Memory B cell (primary cell): ENCODE data around the gene RNPEPL1.
"Not testable (repeated sequence)": the region's sequence is repeated elsewhere in the genome, so short reads cannot be mapped to it uniquely, and the experiment has no call there.

ENCODE experiments used
- ATAC-seq: fragments of 150-1000 bp; cut with Tn5 transposase; 2 replicates; pipeline ENCODE4 v1.10.0; 2021; ENCODE audit warnings: low read depth, mild to moderate bottlenecking, moderate library complexity
- DNase-seq, 2 donors: peaks; one replicate each; pipeline ENCODE4 v3.0.0; 2022; ENCODE audit warnings: low spot score in 2 of 2
- H3K27ac Mint-ChIP-seq: one replicate; pipeline ENCODE4 v1.8.0; 2022; ENCODE audit warnings: mild to moderate bottlenecking, moderate library complexity, mixed read lengths
- H3K27me3 Mint-ChIP-seq: one replicate; pipeline ENCODE4 v1.8.0; 2022; ENCODE audit warnings: mixed read lengths
- H3K36me3 Mint-ChIP-seq: one replicate; pipeline ENCODE4 v1.8.0; 2022; ENCODE audit warnings: mild to moderate bottlenecking, mixed read lengths
- H3K4me1 Mint-ChIP-seq: one replicate; pipeline ENCODE4 v1.8.0; 2022; ENCODE audit warnings: mixed read lengths
- H3K4me3 Mint-ChIP-seq: one replicate; pipeline ENCODE4 v1.8.0; 2022; ENCODE audit warnings: mild to moderate bottlenecking, moderate library complexity, mixed read lengths
- H3K9me3 Mint-ChIP-seq: one replicate; pipeline ENCODE4 v1.8.0; 2022; ENCODE audit warnings: mixed read lengths

The RNPEPL1 gene

DNA sequence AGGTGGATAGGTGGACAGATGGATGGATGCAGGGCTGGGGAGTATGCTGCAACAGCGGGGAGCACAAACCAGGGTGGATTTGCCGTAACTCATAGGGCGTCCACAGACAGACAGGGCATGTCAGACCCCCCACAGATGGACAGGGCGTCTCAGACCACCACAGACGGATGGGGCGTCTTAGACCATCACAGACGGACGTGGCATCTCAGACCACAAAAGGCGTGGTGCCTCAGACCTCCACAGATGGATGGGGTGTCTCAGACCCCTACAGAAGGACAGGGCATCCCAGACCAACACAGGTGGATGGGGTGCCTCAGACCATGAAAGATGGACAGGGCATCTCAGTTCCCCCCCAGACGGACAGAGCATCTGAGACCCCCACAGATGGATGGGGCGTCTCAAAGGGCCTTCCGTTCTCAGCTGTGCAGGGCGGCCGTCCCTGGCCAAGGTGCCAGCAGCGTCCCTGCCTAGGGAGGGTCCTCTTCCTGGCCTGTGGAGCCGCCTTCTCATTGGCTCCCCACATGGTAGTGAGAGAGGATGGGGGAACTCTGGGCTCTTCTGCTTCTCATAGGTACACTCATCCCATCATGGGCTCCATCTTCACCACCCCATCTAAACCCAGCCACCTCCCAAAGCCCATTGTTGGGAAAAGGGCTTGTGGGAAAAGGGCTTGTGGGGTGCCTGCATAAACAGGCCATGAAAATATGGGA, 12.6 kb upstream of the RNPEPL1 start:
- Mint-ChIP-seq H3K27me3 (no peaks in the 10 kb centered on the region), H3K9me3 (no peaks in the 10 kb centered on the region), H3K4me1 (peaks cover 27% of the 10 kb centered on the region), H3K36me3 (peaks cover 12% of the 10 kb centered on the region), H3K27ac (no peak overlapping the region), H3K4me3 (no peak overlapping the region)
- ATAC-seq (no peak), DNase-seq (no peak)

DNA sequence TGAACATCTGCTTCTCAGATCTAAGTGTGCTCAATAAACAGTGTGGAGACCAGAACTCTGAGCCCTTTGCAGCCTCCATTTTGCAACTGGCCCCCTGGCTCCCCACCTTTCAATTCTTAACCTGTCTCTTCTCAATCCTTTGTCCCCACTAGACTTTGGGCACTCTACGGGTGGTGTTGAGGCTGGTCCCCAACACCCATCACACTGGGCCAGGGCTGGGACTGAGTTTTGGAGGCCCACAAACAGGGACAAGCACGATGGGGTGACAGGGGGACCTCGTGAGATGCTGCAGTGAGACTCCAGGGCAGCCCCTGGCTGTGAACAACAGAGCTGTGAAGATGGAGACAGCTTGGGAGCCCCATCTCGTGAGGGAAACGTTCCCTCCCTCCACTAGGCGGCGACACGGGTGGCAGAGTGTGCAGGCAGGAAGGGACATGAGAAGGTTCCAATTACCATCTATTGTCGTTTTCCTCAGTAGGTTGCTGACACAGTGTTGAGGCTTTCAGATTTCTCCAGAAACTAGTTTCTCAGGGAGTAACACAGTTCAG, 11.7 kb upstream of the RNPEPL1 start:
- ATAC-seq (no peak), DNase-seq (peak in 1 of 2 donors; percentile 58)
- peak overlapping the region; percentile 14 for H3K4me3 Mint-ChIP-seq
- no peaks in the 10 kb centered on the region for H3K9me3 Mint-ChIP-seq
- H3K27ac Mint-ChIP-seq: no peak overlapping the region
- peaks cover 7% of the 10 kb centered on the region for H3K36me3 Mint-ChIP-seq
- H3K4me1 Mint-ChIP-seq: peaks cover 27% of the 10 kb centered on the region
- H3K27me3 Mint-ChIP-seq: no peaks in the 10 kb centered on the region

DNA sequence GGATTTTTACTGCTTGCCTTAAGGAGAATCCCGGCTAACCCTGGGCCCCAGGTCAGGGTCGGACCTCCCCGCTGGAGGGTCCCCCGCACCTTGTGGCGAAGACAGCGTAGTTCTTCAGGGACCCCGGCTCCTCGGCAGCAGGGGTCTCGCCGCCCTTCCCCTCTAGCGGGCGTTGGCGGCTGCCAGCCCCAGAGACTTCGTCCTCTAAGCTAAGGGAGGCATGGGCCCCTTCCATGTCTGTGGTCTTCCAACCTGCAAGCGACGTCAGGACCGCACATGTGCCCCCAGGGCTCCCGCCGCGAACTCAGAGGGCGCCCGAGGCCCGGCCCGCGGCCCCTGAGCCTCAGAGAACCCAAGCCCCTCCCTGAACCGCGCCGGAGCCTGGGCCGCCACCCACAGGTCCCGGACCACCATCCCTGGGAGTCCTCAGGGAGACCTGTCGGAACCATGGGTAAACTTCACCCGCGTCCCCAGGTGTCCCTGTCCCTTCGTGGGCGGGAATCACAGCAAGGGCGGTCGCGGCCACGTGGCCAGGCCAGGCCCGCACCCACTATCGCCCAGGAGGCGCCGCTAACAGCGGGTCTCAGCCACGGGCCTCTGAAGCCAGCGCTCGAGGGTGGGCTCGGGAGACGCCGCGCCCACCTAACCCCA, 11.1 kb upstream of the RNPEPL1 start:
- Mint-ChIP-seq H3K27me3 (no peaks in the 10 kb centered on the region), H3K4me1 (peaks cover 26% of the 10 kb centered on the region), H3K4me3 (peak overlapping the region; percentile 14), H3K9me3 (no peaks in the 10 kb centered on the region), H3K36me3 (peaks cover 4% of the 10 kb centered on the region), H3K27ac (no peak overlapping the region)
- ATAC-seq (no peak), DNase-seq (no peak)

DNA sequence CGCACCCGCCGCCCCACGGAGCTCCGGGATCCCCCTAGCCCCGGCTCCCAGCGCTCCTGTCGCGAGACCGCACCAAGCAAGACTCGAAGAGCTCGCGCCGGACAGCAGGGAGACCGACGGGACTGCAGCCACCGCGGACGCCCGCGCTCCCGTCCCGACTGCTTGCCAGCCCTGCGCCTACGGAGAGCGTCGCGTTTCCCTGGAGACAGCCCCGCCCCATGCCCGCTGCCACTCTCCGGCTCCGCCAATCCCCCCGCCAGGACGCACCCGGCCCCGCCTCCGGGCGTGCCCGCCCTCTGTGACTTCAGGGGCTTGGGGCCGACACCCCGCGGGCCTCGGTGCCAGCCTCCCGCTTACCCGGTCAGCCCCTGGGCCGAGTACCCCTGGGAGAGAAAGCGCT, 10.5 kb upstream of the RNPEPL1 start, which contains the start of gene ANKMY1:
ANKMY1 (minus strand) TSS at position 181 of the 400 bp plus-strand sequence. CDS start 653 bp downstream, outside the sequence.
- DNase-seq: no peak
- H3K9me3 Mint-ChIP-seq: no peaks in the 10 kb centered on the region
- H3K27me3 Mint-ChIP-seq: no peaks in the 10 kb centered on the region
- peaks cover 26% of the 10 kb centered on the region for H3K4me1 Mint-ChIP-seq
- peaks cover 4% of the 10 kb centered on the region for H3K36me3 Mint-ChIP-seq
- H3K27ac Mint-ChIP-seq: no peak within 1 kb of the TSS
- peak within 1 kb of the TSS; percentile 85 for H3K4me3 Mint-ChIP-seq
- ATAC-seq: no peak

DNA sequence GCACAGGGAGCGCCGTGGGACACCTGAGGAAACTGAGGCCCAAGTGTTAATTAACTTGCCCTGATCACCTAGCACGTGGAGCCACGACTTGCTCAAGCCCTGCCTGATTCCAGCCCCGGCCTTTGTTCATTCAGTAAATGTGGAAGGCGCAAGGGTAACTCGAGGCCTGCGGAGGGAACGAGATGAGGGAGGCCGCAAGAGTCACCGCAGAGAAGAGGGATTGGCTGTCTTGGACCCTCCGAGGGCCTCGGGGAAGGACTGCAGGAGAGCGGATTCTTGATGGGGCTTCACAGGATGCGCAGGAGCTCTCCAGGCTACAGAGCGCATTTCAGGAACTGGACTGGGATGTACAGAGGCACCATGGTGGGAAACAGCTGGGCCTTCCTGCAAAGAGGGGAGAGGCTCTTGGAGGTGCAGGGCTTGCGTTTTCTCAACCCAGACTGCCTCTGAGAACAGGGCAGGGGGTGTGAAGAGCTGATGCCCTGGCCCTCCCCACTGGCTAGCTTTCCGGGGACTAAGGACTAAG, 10.0 kb upstream of the RNPEPL1 start:
- no peak for ATAC-seq
- Mint-ChIP-seq H3K4me3 (peak overlapping the region; percentile 85), H3K27me3 (no peaks in the 10 kb centered on the region), H3K36me3 (peaks cover 4% of the 10 kb centered on the region), H3K27ac (no peak overlapping the region), H3K9me3 (no peaks in the 10 kb centered on the region), H3K4me1 (peaks cover 26% of the 10 kb centered on the region)
- no peak for DNase-seq

DNA sequence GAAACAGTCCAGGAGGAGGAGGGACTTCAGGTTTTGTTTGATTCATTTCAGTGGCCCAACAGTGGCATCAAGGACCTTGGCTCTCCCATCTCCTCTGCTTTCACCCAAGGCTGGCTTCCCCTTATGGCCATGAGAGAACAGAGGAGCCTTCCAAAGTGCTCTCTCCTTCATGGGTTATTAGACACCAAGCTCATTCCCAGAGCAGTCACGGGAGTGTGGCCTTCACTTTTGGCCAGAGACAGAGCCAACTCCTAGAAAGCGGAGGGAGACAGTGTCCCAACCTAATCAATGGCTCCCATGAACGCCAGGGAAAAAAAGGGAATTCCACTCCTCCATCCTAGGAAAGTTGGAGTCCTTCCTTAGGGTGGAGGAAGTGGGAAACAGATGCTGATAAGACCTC, 9.0 kb upstream of the RNPEPL1 start:
- peak overlapping the region; percentile 85 for H3K4me3 Mint-ChIP-seq
- H3K27ac Mint-ChIP-seq: peak overlapping the region; percentile 89
- H3K4me1 Mint-ChIP-seq: peaks cover 30% of the 10 kb centered on the region
- H3K9me3 Mint-ChIP-seq: no peaks in the 10 kb centered on the region
- DNase-seq: no peak
- H3K27me3 Mint-ChIP-seq: no peaks in the 10 kb centered on the region
- peaks cover 7% of the 10 kb centered on the region for H3K36me3 Mint-ChIP-seq
- ATAC-seq: no peak

DNA sequence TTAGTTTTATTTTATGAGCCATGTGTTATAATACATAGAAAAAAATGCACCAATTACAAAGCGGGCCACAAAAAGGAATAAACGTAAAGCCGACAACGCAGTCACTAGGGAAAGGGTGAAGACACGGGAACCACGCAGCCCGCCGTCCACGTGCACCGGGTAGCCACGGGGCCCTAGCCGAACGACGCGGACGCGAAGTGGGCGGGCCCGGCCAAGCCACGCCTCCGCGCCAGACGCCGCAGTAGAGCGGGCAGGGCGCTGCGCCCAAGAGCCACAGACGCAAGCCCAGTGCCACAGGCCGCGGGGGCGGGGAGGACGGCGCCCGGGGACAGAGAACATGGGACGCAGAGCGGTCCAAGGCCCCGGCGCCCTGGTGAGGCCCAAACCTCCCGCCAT, 8.2 kb upstream of the RNPEPL1 start, which contains the start of gene DUSP28:
DUSP28 (plus strand) TSS at position 274 of the 396 bp plus-strand sequence. CDS start 328 bp downstream, outside the sequence.
- Mint-ChIP-seq H3K27me3 (no peaks in the 10 kb centered on the region), H3K4me1 (peaks cover 37% of the 10 kb centered on the region), H3K27ac (peak within 1 kb of the TSS; percentile 89), H3K36me3 (peaks cover 13% of the 10 kb centered on the region), H3K4me3 (peak within 1 kb of the TSS; percentile 85), H3K9me3 (no peaks in the 10 kb centered on the region)
- ATAC-seq (peak; percentile 69), DNase-seq (peak; percentile 93 to 94)

DNA sequence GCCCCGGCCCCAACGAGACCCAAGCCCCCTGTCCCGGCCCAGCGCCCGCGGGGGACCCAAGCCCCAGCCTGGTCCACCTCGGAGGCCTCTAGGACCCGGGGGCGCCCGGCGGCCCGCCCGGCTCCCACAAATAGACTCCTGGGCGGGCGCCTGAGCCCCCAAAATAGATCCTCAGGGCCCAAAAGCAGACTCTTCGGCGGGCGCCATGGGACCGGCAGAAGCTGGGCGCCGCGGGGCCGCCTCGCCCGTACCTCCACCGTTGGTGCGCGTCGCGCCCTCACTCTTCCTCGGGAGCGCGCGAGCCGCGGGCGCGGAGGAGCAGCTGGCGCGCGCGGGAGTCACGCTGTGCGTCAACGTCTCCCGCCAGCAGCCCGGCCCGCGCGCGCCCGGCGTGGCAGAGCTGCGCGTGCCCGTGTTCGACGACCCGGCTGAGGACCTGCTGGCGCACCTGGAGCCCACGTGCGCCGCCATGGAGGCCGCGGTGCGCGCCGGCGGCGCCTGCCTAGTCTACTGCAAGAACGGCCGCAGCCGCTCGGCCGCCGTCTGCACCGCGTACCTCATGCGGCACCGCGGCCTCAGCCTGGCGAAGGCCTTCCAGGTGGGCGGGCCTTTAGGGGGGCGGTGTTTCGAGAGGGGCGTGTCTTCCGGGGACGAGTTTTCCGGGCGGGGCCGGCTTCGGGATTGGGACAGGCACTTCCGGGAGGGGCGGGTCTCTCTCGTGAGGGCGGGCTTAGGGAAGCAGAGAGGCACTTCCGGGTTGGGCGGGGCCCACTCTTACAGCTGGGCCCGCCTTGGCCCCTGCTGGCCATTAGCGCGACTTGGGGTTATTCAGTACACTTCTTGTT, 7.6 kb upstream of the RNPEPL1 start:
- H3K27ac Mint-ChIP-seq: peak overlapping the region; percentile 89

DNA sequence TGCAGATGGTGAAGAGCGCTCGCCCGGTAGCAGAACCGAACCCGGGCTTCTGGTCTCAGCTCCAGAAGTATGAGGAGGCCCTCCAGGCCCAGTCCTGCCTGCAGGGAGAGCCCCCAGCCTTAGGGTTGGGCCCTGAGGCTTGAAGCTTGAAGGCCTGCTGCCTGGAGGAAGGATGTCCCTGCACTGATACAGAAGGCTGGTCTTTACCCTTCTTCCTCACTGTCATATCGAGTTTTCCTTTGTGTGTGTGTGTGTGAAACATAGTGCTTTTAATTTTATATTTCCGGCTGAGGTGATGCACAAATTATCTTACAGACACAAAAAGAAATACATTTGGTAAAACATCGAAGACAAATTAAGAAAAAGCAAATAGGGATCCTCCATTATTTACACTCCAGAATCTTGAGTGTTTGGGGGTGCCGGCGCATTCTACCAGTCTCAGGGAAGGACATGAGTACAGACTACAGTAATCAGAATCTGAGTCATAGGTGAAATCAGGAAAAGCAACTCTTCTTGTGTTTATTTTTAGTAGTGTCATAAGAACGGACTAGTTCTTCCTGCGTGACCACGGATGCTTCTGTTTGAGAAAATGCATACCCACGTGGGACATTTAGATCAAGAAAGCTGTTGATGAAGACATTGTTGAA, 6.8 kb upstream of the RNPEPL1 start:
- H3K9me3 Mint-ChIP-seq: no peaks in the 10 kb centered on the region
- H3K36me3 Mint-ChIP-seq: peaks cover 13% of the 10 kb centered on the region
- DNase-seq: no peak
- H3K27ac Mint-ChIP-seq: peak overlapping the region; percentile 89
- H3K4me3 Mint-ChIP-seq: peak overlapping the region; percentile 85
- H3K27me3 Mint-ChIP-seq: no peaks in the 10 kb centered on the region
- H3K4me1 Mint-ChIP-seq: peaks cover 42% of the 10 kb centered on the region
- ATAC-seq: no peak

More for the DNA sequence above, 7.6 kb upstream of the RNPEPL1 start:
- Mint-ChIP-seq H3K4me1 (peaks cover 41% of the 10 kb centered on the region), H3K36me3 (peaks cover 13% of the 10 kb centered on the region), H3K9me3 (no peaks in the 10 kb centered on the region), H3K4me3 (peak overlapping the region; percentile 85), H3K27me3 (no peaks in the 10 kb centered on the region)
- peak; percentile 64 for ATAC-seq
- peak; percentile 99 to 100 for DNase-seq

DNA sequence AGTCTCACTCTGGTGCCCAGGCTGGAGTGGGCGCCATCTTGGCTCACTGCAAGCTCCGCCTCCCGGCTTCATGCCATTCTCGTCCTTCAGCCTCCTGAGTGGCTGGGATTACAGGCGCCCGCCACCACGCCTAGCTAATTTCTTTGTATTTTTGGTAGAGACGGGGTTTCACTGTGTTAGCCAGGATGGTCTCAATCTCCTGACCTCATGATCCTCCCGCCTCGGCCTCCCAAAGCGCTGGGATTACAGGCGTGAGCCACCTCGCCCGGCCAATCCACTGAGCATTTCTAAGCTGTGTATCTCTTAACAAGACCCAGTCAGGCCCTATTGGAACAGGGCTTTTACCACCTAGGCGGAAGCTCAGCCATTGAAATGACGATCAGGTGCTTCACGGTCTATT, 5.1 kb upstream of the RNPEPL1 start:
- Mint-ChIP-seq H3K36me3 (peaks cover 13% of the 10 kb centered on the region), H3K4me1 (peaks cover 47% of the 10 kb centered on the region), H3K27ac (peak overlapping the region; percentile 24)
- not testable (repeated sequence) for ATAC-seq, H3K9me3 Mint-ChIP-seq, H3K27me3 Mint-ChIP-seq, H3K4me3 Mint-ChIP-seq
- peak in 1 of 2 donors; percentile 9 for DNase-seq

DNA sequence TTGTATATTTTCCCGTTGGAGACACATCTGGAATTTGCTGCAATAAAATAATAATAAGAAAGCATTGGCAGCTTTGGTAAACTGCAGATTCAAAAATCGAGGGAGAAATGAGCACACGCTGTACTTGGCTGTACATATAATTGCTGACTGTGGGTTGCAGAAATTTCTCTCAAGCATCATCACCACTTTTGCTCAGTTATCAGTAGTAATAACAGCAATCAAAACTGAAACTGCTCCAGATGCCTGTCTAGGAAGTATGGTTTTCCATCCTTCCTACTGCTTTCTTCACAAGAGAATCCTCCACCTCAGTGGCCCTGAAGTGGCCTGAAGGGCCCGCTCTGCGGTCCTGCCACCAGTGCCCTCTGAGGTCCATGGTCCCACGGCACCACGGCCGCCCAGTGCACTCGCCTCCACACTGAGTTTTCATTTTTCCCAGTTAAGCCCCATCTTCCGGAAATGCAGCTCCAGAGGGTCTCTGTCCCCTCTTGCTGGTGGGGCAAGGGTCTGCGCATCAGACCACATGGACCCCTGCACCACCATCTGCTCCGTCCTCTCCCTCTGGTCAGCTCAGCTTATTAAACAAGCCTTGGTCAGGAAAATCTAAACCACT, 4.2 kb upstream of the RNPEPL1 start:
- Mint-ChIP-seq H3K36me3 (peaks cover 11% of the 10 kb centered on the region), H3K4me3 (peak overlapping the region; percentile 89), H3K9me3 (no peaks in the 10 kb centered on the region), H3K4me1 (peaks cover 43% of the 10 kb centered on the region), H3K27me3 (no peaks in the 10 kb centered on the region), H3K27ac (peak overlapping the region; percentile 92)
- ATAC-seq (no peak), DNase-seq (peak in 1 of 2 donors; percentile 9)

DNA sequence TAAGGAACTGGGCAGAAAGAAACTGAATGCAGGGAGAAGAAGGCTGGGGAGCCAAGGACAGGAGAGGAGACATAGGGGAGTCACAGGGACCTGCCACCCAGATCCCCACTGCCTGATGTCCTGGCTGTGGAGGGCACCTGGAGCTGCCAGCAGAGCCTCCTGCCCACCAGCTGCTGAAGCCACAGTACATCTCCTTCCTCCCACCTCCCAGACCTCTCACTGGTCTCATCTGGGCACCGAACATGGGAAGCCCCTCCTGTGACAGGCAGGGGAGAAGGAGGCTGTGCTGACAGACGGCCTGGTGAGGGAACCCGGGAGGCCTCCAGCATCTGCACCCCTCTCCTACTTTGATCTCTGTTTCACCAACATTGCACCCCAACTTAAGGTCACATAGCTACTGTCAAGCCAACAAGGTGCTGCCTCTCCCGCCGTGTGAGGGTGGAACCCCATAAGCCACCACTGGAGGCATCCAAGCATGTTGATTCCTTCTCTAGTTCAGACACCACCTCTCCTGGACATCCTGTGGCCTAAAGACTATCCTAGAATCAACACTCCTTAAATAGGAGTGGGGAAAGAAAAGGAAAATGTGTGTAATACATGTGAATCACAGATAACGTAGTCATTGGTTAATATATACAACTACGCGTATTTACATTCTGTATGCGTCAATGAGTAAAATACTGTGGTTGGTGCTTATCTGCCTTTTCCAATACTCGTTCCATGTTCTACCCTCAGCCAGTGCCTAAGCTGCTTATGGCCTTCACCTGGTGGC, 3.5 kb upstream of the RNPEPL1 start:
- Mint-ChIP-seq H3K9me3 (no peaks in the 10 kb centered on the region), H3K27me3 (no peaks in the 10 kb centered on the region), H3K4me3 (peak overlapping the region; percentile 89), H3K4me1 (peaks cover 44% of the 10 kb centered on the region), H3K36me3 (peaks cover 9% of the 10 kb centered on the region), H3K27ac (peak overlapping the region; percentile 92)
- ATAC-seq (no peak), DNase-seq (peak in 1 of 2 donors; percentile 13)
